Midbrain (tissue), 1 donor: ENCODE results near the gene POLR2C.
A peak's percentile ranks its signal among the peaks of the same experiment; 100 is the strongest.

Experiments
- DNase-seq: peaks from one replicate; lab custom pipeline; 2025; lab: John Stamatoyannopoulos, UW

Gene POLR2C

GRCh38 chr16:57452021-57452420 lies 10.5 kb upstream of the POLR2C start:
- DNase-seq = no peak

GRCh38 chr16:57462978-57463362 lies 491 bp downstream of the POLR2C start:
- DNase-seq = no peak

GRCh38 chr16:57464523-57464922 lies 2.0 kb downstream of the POLR2C start:
- no peak for DNase-seq

- no peak for DNase-seq
Observed at GRCh38 chr16:57468346-57468745, 5.9 kb downstream of the POLR2C start.

- no peak for DNase-seq
Observed at GRCh38 chr16:57469046-57469445, 6.6 kb downstream of the POLR2C start.

GRCh38 chr16:57469917-57470470 lies 7.5 kb downstream of the POLR2C start:
- no peak for DNase-seq

- DNase-seq = no peak
Observed at GRCh38 chr16:57470711-57471110, 8.2 kb downstream of the POLR2C start.

- no peak for DNase-seq
Observed at GRCh38 chr16:57471209-57471608, 8.7 kb downstream of the POLR2C start.

GRCh38 chr16:57471852-57472664 lies 9.6 kb downstream of the POLR2C start:
- no peak for DNase-seq

GRCh38 chr16:57472665-57473060 lies 10.2 kb downstream of the POLR2C start:
- DNase-seq = no peak

GRCh38 chr16:57473176-57473840 lies 10.8 kb downstream of the POLR2C start:
- no peak for DNase-seq

GRCh38 chr16:57473906-57474305 lies 11.4 kb downstream of the POLR2C start:
- DNase-seq = no peak

- no peak for DNase-seq
Observed at GRCh38 chr16:57474671-57475661, 12.5 kb downstream of the POLR2C start.

GRCh38 chr16:57475711-57476339 lies 13.3 kb downstream of the POLR2C start:
- DNase-seq = no peak

- no peak for DNase-seq
Observed at GRCh38 chr16:57476546-57477410, 14.3 kb downstream of the POLR2C start.

GRCh38 chr16:57477531-57478202 lies 15.2 kb downstream of the POLR2C start:
- no peak for DNase-seq

- no peak for DNase-seq
Observed at GRCh38 chr16:57478396-57479204, 16.1 kb downstream of the POLR2C start.

- peak; percentile 17 for DNase-seq
Observed at GRCh38 chr16:57479205-57479975, 16.9 kb downstream of the POLR2C start.
